Raji (cell line): Measurements from ENCODE around the gene CSNK2A2.

Source experiments
- POLR2A ChIP-seq: IDR thresholded peaks from 2 replicates; pipeline ENCODE4 v1.6.1; 2011; ENCODE audit warnings: low read depth, low read length, control low read depth; ENCODE audit not compliant: insufficient read depth

Gene CSNK2A2

DNA sequence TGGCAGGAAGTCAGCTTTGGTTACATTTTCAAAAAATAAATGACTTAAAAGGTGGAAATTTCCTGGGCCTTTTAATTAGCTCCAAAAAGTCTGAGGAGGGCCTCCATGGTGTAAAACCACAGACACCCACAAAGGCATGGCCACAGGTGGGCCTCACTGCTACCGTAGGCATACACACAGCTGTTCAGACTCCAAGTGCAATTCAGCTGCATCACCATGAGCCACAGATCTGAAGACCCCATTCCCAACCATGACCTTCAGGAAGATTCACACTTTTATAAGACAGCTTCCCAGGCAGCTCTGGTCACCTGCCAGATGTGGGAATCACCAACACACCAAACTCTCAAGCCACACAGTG is 20.6 kb downstream of the CSNK2A2 start:
- no peak for TF ChIP-seq POLR2A

DNA sequence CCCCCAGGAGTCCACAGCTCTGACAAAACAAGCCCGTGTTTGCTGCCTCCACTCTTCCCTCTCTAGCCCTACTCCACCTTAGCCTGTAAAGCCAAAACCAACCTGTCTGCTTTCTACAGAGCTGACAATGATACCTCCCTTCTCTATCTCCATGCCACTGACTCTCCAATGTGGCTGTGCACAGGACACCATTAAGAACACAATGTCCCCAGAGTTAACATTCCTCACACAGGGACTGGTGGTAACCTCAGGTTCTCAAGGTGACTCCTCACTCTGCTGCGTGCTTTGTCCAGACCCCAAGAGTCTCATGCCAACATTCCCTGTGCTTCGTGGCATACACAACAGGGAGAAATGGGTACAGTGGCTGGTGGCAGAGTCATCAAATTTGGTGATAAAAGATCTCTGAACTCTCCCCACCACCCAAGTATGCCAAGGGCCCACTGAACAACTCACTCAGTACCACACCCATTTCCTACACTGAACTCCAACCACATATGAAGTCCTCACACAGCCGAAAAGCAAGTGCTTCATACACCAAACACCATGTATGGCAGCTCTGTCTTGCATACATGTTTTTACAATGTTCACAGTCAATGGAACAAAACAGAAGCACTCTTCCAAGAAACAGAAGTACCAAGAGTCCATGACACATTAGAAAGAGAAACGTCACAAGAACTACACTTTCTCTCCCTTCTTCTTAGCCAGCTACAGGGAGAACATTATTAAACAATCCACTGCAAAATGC is 21.1 kb downstream of the CSNK2A2 start:
- no peak for TF ChIP-seq POLR2A

DNA sequence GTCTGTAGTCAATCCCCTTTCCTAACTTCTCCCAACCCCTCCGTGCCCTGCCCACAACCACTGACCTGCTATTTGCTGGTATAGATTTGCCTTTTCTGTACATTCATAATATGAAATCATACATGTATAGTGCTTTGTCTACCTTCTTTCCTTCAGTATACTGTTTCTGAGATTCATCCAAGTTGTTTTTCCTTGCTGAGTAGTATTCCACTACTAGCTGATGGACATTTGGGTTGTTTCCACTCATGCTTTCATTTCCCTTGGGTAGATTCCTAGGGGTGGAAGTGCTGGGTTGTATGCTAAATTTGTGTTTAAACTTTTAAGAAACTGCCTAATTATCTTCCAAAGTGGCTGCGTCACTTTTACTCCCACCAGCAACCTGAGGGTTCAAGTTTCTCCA is 27.7 kb downstream of the CSNK2A2 start:
- TF ChIP-seq POLR2A = no peak

DNA sequence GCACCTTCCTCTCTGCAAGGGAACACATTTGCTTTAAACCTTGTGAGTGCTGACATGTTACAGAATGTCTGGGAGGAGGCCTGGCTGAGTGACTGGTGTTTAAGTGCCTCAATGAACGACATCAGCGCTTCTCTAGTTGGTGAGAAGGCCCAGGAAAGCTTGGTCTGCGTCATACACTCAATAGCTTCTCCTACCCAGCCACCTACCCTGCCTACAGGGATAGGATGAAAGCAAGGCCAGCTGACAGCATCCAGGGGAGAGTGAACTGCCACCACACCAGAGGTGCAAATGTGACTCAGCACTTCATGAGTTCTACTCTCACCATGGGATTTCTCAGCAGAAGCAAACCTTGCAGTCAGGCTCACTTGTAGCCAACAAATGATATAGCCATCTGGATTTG is 37.1 kb downstream of the CSNK2A2 start:
- TF ChIP-seq POLR2A = no peak

DNA sequence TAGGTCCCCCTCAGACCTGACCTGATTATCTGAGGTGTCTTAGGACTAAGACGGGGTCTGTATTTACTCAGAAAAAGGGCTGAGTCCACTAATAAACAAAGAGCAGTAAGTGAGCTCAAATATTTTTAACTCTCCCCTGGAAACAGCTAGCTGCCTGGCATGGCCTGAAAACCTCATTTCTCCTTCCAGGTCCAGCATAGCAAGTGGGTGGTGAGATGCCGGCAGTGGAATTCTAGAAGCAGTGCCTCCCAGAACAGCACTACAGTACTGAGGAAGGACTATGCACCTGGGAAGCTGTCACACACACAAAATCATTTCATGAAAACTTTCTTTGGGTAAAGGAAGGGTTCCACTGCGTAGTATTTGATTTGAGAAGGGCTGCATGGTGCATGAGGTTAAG is 39.2 kb downstream of the CSNK2A2 start:
- TF ChIP-seq POLR2A = no peak

DNA sequence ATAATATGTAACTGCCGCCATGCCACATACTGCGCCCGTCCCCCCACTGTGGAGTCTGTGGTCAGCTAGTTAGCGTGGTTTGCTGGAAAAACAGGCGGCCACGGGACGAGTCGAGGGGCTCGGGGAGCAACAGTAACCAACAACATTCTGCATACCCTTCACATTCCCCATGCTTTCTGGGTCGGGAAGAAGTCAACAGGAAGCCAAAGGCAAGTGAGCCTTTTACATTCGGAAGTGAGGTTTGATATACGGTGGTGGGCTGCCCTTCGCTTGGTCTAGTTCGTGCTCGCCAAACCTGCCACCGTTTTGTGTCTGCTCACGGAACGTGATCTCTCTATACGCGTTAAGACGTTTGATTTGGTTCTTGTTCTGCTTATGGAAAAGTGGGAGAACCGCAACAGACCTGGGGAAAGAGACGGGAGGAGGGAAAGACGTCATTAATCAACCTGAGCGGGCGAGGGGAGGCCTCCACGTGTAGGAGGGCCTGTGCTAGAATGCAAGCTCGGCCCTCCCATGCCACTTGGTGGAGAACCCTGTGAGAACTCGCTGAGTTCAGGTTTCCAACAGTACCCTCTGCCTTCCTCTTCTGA is 39.9 kb downstream of the CSNK2A2 start:
- TF ChIP-seq POLR2A = no peak

DNA sequence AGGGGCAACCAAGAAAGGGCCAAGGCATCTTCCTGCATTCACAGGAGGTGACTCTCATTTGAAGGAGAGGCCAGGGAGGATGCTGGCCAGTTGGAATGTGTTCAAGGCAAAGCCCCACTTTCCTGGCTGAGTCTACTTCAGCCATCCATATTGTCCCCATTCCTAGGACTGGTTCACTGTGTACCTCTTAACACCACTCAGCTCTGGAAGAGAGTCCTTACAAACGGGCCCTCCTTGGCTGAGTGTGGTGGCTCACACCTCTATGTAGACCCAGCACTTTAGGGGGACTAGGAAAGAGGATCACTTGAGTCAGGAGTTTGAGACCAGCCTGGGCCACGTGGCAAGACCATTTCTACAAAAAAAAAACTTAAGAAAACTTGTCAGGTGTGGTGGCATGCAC is 40.7 kb downstream of the CSNK2A2 start:
- no peak for TF ChIP-seq POLR2A

DNA sequence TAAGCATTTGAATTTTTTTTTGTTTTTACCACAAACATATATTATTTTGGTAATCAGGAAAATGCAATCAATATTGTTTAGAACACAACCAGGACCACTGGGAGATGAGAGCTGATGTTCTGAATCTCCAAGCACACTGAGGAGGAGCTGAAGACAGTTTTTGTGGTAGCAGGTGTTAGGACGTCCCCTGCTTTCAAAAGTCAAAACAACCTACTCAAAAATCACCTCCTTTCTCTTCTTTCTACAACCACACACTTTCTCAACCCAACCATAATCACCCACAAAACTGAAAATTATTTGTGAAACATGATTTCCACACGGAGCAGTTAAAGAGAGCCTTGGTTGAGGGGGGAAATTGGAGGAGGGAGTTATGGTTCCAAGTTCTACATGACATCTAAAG is 42.1 kb downstream of the CSNK2A2 start:
- TF ChIP-seq POLR2A = no peak

DNA sequence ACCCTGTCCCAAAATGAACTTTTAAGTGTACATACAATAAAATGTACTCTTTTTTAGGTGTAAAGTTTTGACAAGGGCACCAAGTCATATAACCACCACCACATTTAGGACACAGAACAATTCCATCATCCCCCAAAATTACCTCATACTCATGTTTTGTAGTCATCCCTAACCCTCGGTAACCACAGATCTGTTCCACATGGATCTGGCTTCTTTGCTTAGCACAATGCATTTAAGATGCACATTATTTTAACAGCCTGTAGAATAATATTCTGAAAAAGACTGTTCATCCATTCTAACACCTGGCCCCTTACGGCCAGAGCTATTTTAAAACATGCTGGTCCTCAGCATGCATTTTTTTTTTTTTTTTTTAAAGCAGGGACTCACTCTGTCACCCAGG is 43.6 kb downstream of the CSNK2A2 start:
- no peak for TF ChIP-seq POLR2A

DNA sequence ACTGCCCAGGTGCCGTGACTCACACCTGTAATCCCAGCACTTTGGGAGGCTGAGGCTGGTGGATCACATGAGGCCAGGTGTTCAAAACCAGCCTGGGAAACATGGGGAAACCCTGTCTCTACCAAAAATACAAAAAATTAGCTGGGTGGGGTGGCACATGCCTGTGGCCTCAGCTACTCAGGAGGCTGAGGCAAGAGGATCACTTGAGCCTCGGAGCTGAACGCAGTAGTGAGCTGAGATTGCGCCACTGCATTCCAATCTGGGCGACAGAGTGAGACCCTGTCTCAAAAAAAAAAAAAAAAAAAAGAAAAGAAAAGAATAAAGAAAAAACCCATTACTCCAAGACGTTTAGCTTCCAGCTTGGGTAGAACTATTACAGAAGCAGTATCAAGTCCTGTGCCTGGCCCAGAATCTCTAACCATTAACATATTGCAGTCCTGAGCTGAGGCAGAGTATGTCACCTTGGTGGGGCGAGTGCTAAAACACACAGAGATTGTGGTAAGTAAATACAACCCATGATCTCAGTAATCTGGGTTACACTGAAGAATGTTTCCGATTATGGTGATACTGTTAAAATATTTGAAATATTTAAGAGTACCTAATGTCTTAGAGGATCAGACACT is 45.5 kb downstream of the CSNK2A2 start:
- no peak for TF ChIP-seq POLR2A

DNA sequence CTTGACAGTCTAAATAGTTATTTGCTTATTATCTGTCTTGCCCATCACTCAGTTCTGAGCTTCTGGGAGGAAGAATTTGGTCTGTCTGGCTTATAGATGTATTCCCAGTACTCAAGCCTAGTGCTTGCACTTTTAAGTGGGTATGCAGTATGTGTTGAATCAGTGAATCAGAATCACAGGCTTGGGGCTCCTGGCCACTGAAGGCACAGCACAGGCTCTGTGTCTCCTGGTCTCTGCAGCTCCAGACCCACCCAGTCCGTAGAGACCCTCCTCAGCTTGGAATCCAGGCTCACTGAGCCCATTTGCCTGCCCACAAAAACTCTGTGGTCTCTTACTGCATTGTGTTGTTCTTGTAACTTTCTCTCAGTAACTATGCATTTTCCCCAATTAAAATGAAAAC is 49.4 kb downstream of the CSNK2A2 start:
- TF ChIP-seq POLR2A = no peak

DNA sequence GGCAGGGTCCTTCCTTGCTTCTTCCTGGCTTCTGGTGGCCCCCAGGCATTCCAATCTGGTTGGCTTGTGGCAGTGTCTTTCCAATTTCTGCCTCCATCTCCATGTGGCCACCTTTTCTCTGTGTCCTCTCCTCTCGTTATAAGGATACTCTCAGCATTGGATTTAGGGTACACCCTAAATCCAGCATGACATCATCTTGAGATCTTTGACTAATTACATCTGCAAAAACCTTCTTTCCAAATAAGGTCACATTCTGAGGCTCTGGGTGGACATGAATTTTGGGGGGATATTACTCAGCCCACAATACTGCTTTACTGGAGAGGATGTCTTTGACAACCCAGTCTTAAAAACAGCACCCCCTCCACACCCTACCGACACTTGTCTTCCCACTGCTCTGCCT is 49.8 kb downstream of the CSNK2A2 start:
- TF ChIP-seq POLR2A = no peak

DNA sequence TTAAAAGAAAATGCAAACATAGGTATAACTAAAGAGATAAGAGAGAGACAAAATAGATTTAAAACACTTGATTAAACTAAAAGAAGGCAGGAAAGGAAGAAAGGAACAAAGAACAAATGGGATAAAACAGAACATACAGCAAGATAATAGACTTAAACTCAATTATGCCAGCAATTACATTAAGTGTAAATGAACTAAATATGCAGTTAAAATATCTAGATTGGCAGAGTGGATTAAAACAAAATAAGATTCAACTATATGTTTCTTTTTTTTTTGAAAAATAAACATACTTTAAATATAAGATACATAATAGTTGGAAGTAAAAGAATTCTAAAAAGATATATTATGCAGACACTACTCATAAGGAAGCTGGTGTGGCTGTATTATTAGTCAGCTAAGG is 59.1 kb downstream of the CSNK2A2 start:
- TF ChIP-seq POLR2A = no peak

DNA sequence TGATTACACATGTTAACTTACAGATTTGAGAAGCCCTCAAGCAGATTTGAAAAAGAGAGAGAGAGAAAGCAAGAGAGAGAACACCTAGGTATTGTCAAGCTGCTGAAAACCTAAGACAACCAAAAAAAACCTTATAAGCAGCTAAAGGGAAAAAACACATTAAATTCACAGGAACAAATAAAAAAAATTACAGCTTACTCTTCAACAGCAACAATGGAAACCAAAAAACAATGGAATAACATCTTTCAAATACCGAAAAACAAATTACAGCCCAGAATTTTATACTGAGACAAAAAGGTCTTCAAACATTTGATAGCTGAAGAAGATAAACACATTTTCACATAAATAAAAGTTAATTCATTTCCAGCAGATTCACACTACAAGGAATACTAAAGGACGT is 60.3 kb downstream of the CSNK2A2 start:
- no peak for TF ChIP-seq POLR2A

DNA sequence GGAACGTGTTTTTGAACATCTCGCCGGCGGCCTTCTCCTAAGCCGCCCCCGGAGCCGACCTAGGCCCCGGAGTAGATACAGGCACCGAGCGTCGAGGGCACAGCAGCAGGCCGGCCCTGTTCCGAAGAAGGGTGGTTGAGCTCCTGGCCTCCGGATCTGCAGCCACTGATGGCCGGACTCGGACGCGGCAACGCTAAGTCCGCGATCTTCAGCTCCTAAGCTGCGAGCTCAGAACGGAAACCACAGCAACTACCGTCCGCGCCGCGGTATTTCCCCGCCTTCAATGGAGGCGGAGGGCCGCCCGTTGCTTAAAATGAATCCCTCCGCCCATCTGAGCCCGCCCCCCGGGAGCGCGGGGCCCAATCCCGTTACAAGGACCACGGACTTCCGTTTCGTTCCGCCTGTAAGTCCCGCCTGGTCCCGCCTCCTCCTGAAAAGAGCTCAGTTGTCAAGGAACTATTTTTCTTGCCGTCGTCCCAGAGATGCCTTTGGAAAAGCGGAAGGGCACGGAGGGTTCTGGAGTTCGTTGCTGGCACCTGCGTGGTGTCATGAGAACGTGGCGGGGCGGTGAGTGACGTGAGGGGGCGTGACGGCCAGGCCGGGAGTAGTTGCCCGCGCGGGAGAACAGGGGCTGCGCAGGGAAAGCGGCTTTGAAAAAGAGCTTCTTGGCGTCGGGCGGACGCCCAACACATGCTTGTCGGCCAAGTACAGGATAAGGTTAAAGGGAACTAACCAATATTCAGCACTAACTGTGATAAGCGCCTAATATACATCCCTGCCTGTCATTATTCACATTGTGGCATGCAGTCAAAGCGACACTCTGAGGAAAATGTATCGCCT is 68.6 kb downstream of the CSNK2A2 start, which contains the start of gene CFAP20:
TSS of gene CFAP20 (minus strand) at position 285 of the 840 bp plus-strand sequence. CDS start at position 19, 266 bp downstream.
- peak; percentile 90 for TF ChIP-seq POLR2A
